GM18870 (cell line): ENCODE data around the gene IRF6.

Experiments used
- ATAC-seq: cut with Tn5 transposase; IDR thresholded peaks from one replicate; pipeline ENCODE4 v1.9.1; 2021; ENCODE audit warnings: moderate library complexity; ENCODE audit not compliant: unreplicated experiment

Gene IRF6

GRCh38 chr1:209805875-209806760 is at the start of gene IRF6:
Gene IRF6 (minus strand): TSS chr1:209806142. CDS start chr1:209801413, 4,729 bp downstream.
- no peak for ATAC-seq

- no peak for ATAC-seq
Observed at GRCh38 chr1:209855623-209856022, 49.7 kb upstream of the IRF6 start.

GRCh38 chr1:209855006-209855405 is 49.1 kb upstream of the IRF6 start:
- ATAC-seq = no peak

- no peak for ATAC-seq
Observed at GRCh38 chr1:209854196-209854595, 48.3 kb upstream of the IRF6 start.

- no peak for ATAC-seq
Observed at GRCh38 chr1:209853676-209854075, 47.7 kb upstream of the IRF6 start.

GRCh38 chr1:209850342-209850979 is 44.5 kb upstream of the IRF6 start:
- no peak for ATAC-seq

- ATAC-seq = no peak
Observed at GRCh38 chr1:209849388-209849787, 43.4 kb upstream of the IRF6 start.

GRCh38 chr1:209845408-209845725 is 39.4 kb upstream of the IRF6 start:
- ATAC-seq = no peak

GRCh38 chr1:209844695-209845407 is 38.9 kb upstream of the IRF6 start:
- ATAC-seq = no peak

GRCh38 chr1:209840611-209841010 is 34.7 kb upstream of the IRF6 start:
- ATAC-seq = no peak

- no peak for ATAC-seq
Observed at GRCh38 chr1:209839875-209840546, 34.1 kb upstream of the IRF6 start.

GRCh38 chr1:209838537-209838936 is 32.6 kb upstream of the IRF6 start:
- no peak for ATAC-seq

- ATAC-seq = no peak
Observed at GRCh38 chr1:209837671-209838070, 31.7 kb upstream of the IRF6 start.

- no peak for ATAC-seq
Observed at GRCh38 chr1:209835782-209836298, 29.9 kb upstream of the IRF6 start.

GRCh38 chr1:209831615-209832014 is 25.7 kb upstream of the IRF6 start:
- no peak for ATAC-seq

GRCh38 chr1:209830722-209831121 is 24.8 kb upstream of the IRF6 start:
- ATAC-seq = no peak

- no peak for ATAC-seq
Observed at GRCh38 chr1:209829716-209830115, 23.8 kb upstream of the IRF6 start.

- peak; percentile 87 for ATAC-seq
Observed at GRCh38 chr1:209827384-209828262, 21.7 kb upstream of the IRF6 start, which contains the start of gene UTP25. Gene UTP25 (plus strand): TSS chr1:209827972. CDS start chr1:209828064, 92 bp downstream.

GRCh38 chr1:209825591-209826434 is 19.9 kb upstream of the IRF6 start:
- no peak for ATAC-seq
